Measurements from ENCODE around the gene AOC1.
A peak's percentile ranks its signal among the peaks of the same experiment; 100 is the strongest.

The AOC1 gene

GRCh38 chr7:150857276-150858055 is 5.1 kb downstream of the AOC1 start:
- no peak for DNase-seq (ENCODE audit: low read depth in 2 of 2, low spot score in 1 of 2)

DNA sequence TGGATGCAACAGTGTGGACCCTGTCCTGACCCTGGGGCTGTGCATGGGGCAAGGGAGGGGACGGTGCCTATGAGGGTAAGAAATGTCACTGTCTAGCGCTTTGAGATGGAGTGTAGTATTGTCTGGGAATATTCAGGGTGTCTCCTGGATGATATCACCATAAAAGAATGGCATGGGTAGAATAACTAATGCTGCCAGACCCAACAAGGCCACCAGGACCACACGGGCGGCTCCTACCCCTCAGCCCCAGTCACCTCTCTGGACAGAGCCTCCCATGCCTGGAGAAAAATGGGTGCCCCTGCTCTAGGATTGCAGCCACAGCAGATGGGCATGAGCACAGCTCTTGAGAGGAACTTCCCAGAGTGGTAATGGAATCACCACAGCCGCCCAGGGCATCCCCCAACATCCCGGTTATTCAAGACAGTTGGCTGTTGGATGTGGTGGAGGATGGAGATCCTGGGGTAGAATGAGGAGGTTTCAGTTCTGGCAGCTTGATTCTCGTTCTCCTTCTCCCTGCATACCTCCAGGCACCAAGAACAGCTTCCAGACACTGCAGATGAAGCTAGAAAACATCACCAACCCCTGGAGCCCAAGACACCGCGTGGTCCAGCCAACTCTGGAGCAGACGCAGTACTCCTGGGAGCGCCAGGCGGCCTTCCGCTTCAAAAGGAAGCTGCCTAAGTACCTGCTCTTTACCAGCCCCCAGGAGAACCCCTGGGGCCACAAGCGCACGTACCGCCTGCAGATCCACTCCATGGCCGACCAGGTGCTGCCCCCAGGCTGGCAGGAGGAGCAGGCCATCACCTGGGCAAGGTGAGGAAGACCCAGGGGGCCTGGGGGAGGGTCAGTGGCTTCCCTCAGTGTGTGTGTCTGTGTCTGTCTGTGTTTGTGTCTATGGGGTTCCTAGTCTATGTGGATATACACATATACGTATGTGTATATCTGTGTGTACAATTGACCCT is 6.2 kb downstream of the AOC1 start:
- DNase-seq (ENCODE audit: low read depth in 2 of 2, low spot score in 1 of 2): no peak

- DNase-seq (ENCODE audit: low read depth in 2 of 2, low spot score in 1 of 2): no peak
Measured at GRCh38 chr7:150860291-150860977, 8.1 kb downstream of the AOC1 start.

DNA sequence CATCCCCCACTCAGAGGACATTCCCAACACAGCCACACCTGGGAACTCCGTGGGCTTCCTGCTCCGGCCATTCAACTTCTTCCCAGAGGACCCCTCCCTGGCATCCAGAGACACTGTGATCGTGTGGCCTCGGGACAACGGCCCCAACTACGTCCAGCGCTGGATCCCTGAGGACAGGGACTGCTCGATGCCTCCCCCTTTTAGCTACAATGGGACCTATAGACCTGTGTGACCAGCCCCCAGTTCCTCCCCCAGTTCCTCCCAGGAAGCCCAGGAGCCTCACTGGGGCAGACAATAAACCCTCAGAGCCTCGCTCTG is 8.6 kb downstream of the AOC1 start:
- no peak for DNase-seq (ENCODE audit: low read depth in 2 of 2, low spot score in 1 of 2)

GRCh38 chr7:150862356-150862755 is 10.0 kb downstream of the AOC1 start:
- DNase-seq (ENCODE audit: low read depth in 2 of 2, low spot score in 1 of 2): no peak

GRCh38 chr7:150863946-150864345 is 11.6 kb downstream of the AOC1 start:
- DNase-seq (ENCODE audit: low read depth in 2 of 2, low spot score in 1 of 2): no peak

DNA sequence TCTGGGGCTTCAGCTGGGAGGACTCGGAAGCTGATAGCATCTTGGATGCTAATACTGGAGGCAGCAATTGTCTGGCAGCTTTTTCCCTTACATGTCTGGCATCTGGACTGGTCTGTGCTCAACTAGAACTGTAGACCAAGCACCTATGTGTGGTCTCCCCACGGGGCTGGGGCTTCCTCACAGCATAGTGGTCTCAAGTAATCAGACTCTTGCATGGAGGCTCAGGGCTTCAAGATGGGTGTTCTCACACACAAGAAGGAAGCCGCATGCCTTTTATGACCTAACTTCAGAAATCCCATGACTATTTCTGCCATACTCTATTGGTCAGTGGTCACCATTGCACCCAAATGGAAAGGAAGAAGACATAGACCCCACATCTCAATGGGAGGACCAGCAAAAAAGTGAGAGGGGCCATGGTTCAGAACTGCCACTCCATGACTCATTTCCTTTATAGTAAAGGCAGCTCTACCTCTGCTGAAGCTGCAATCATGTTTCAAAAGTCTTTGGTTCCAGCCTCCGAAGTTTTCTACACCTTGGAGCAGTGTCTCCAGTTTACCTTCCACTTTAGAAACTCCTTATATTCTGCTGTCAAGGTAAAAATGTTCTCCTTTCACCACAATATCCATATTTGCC is 14.7 kb downstream of the AOC1 start:
- DNase-seq (ENCODE audit: low read depth in 2 of 2, low spot score in 1 of 2): no peak

DNA sequence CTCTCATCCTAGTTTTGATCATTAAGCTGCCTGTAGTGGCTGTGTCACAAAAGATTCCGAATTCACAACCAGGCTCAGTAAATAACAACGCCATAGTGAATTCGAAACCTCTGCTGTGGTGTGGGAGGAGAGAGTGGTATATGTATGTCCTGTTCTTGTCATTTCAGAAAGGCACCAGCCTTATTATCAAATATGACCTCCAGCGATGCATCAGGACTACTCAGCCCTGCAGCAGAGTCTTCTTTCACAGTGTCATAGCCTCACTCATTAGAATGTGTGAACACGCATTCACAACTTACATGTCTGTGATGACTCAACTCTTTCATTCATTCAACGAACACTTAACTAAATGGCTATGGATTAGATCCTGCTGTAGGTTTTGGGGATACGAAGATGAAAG is 15.3 kb downstream of the AOC1 start:
- DNase-seq (ENCODE audit: low read depth in 2 of 2, low spot score in 1 of 2): no peak

GRCh38 chr7:150869467-150869866 is 17.1 kb downstream of the AOC1 start:
- no peak for DNase-seq (ENCODE audit: low read depth in 2 of 2, low spot score in 1 of 2)

GRCh38 chr7:150871601-150872000 is 19.3 kb downstream of the AOC1 start:
- no peak for DNase-seq (ENCODE audit: low read depth in 2 of 2, low spot score in 1 of 2)

DNA sequence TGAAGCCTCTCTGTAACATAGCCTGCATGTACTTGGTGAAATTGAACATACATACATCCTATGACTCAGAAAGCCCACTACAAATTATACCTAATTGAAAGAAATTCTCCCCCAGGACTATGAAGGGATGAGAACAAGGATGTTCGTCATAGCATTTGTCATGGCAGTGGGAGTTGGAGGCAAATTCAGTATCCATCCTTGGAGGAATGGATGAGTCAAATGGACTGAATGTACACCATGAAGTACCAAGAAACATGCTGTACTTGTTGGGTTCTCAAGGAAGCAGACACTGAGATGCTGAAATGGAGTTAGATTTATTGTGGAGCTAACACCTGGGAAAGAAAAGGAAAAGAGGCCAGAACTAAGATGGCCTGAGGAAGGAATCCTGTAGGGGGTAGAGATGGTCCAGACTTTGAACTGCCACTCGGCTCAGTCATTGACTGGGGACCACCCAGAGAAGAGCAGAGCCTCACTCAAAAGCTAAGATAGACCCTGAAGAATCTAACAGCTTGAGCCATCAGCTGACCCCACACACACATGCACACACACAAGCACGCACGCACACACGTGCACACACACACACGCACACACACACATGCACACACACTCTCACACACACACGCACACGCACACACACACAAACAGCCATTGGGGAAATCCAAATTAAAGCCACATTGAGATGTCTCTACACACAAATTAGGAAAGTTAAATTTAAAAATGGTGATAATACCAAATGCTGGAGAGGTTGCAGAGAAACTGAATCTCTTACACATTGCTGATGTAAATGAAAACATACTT is 22.3 kb downstream of the AOC1 start:
- DNase-seq (ENCODE audit: low read depth in 2 of 2, low spot score in 1 of 2): no peak

- DNase-seq (ENCODE audit: low read depth in 2 of 2, low spot score in 1 of 2): no peak
Measured at GRCh38 chr7:150875791-150876190, 23.5 kb downstream of the AOC1 start.

DNA sequence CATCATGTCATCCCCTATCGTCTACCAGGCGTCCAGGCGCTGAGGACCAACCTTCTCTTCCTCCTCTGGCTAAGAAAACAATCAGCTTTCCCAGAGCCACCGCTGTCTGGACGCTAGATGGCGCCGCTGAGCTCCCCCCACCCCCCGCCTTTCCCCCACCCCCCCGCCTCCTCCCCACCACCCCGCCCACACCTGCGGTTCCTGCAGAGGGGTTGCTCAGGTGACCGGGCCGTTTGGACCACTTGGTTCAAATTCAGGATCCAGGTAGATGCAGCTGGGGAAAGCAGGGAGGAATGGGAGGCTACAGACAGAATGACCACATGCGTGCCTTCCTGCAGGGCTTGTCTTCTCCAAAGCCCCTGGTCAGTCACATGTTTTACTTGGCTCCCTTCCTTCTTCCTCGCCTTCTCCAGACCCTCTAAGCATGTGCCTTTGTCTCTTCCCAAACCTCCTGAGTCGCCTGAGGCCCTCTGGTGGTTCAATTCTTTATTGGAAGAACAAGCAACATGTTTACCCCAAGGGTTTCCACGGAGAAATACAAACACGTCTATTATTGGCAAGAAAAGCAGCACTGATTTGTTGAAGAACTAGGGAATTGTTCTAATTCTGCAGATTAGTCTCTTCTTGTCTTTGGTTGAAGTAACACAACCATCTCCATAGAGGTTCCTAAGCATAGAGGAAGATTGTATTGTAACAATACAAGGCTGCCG is 24.7 kb downstream of the AOC1 start:
- DNase-seq (ENCODE audit: low read depth in 2 of 2, low spot score in 1 of 2): peak; percentile 5 to 26

GRCh38 chr7:150877536-150877935 is 25.2 kb downstream of the AOC1 start:
- DNase-seq (ENCODE audit: low read depth in 2 of 2, low spot score in 1 of 2): no peak

GRCh38 chr7:150879345-150879744 is 27.0 kb downstream of the AOC1 start:
- DNase-seq (ENCODE audit: low read depth in 2 of 2, low spot score in 1 of 2): no peak

GRCh38 chr7:150881189-150881588 is 28.9 kb downstream of the AOC1 start:
- no peak for DNase-seq (ENCODE audit: low read depth in 2 of 2, low spot score in 1 of 2)

GRCh38 chr7:150890853-150891584 is 38.7 kb downstream of the AOC1 start:
- no peak for DNase-seq (ENCODE audit: low read depth in 2 of 2, low spot score in 1 of 2)

DNA sequence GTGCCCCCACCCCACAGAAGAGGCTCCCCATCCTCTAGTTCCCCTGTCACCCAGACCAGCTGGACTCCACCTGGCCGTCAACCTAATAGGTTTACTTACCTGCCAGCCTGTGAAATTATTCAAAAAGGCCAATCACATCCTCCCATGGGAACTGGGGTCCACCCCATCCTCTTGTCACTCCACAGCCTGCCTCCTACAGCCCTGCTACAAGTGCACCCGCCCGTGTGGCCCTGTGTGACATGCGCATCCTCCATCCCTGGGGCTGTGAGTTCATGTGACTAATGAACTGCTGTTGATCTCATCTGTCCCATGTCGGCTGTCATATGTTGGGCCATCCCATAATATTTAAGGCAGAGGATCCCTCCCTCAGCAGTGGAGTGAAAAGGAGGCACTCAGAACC is 39.4 kb downstream of the AOC1 start:
- no peak for DNase-seq (ENCODE audit: low read depth in 2 of 2, low spot score in 1 of 2)

DNA sequence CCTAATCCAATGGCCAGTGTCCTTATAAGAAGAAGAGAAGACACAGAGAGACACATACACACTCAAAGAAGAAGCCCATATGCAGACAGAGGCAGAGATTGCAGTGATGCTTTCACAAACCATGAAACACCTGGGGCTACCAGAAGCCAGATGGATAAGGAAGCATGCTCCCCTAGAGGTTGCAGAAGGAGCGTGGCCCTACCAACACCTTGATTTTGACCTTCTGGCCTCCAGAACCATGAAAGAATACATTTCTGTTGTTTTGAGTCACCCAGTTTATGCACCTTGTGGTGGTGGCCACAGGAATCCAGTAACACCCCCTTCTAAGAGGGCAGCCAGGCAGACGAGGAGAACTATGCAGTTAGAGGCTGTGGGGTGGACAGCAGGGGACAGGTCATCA is 43.5 kb downstream of the AOC1 start:
- no peak for DNase-seq (ENCODE audit: low read depth in 2 of 2, low spot score in 1 of 2)

All from stimulated activated CD8-positive, alpha-beta memory T cell treated with anti-CD3 and anti-CD28 coated beads, Interleukin-4, amount 100 ng/mL, for 1 hour (primary cell).